Measurements from ENCODE around the gene GATA6. TPM values are rescaled to one million over a fixed set of nuclear protein-coding genes. Genes with fewer than 3 reads are reported as not detected.

The GATA6 gene
- total RNA-seq, 2 donors from 2014 or later: 43.9 to 59.6 TPM

- intact Hi-C loops (cut with DNase I): loop anchor here in 1 of 2 donors (5.0 kb wide), 1 partner anchor 36 kb away; no protein-coding TSS in a partner anchor
- no peak for ATAC-seq
- DNase-seq: no peak
Measured at GRCh38 chr18:22221350-22221749, 52.0 kb downstream of the GATA6 start.

DNA sequence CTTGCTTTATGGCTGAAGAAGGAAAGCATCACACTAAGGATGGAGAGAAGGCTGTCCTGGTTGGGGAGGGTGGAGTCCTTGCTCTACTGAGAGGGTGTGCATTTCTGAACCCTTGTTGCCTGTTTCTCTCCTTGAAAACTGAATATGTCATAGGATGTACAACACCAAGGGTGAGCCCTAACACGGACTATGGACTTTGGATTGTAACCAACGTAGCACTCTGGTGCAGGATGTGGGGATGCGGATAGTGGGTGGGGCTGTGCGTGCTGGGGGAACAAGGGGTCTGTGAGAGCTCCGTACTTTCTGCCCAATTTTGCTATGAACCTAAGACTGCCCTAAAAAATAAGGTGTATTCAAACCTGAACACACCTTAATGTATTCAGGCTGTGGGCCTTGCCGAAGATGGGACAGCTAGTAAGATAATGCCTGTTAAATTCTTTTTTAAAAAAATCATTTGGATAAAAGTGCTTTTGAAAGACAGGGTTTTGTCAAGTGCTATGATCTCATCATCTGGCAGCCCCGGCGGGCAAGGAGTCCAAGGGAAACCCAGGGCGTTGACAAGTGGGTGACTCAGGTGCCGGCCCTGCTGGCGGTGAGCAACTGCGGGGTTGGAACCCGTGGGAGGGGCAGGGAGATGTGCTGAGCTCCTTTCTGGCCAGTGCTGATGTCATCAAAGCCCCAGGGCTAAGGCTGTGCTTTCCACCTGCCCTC lies 54.0 kb downstream of the GATA6 start:
- intact Hi-C loops (cut with DNase I): loop anchor here in 1 of 2 donors (5.0 kb wide), 1 partner anchor 34 kb away; no protein-coding TSS in a partner anchor
- peak; percentile 93 for DNase-seq
- peak; percentile 83 to 99 for ATAC-seq

GRCh38 chr18:22223965-22224322 lies 54.6 kb downstream of the GATA6 start:
- no peak for ATAC-seq
- intact Hi-C loops (cut with DNase I): loop anchor here in 1 of 2 donors (5.0 kb wide), 1 partner anchor 33 kb away; no protein-coding TSS in a partner anchor

GRCh38 chr18:22224339-22224738 lies 55.0 kb downstream of the GATA6 start:
- ATAC-seq: no peak
- intact Hi-C loops (cut with DNase I): loop anchor here in 1 of 2 donors (5.0 kb wide), 1 partner anchor 33 kb away; no protein-coding TSS in a partner anchor
- DNase-seq: no peak

More at GRCh38 chr18:22223965-22224322, 54.6 kb downstream of the GATA6 start:
- DNase-seq: no peak

- ATAC-seq: no peak
- DNase-seq: no peak
- intact Hi-C loops (cut with DNase I): no loop called here
Measured at GRCh38 chr18:22226801-22227200, 57.4 kb downstream of the GATA6 start.

DNA sequence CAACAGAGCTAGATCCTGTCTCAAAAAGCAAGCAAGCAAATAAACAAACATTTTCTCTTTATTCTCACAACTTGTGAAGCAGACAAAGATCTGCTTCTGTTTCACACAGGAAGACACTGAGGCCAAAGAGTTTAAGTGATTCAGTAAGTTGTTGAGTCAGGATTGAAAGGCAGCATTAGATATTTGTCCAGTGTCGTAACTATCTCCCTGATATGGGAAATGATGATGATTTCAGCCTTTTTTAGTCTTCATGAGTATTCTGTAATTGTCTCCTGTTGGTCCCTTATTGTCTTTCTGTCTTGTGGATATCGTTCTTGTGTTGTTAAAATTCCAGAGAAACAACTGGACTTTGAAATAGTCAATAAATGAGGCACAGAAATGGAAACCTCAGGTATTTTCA lies 59.6 kb downstream of the GATA6 start:
- intact Hi-C loops (cut with DNase I): no loop called here
- DNase-seq (no peak), ATAC-seq (peak in 1 of 2 donors; percentile 43)

DNA sequence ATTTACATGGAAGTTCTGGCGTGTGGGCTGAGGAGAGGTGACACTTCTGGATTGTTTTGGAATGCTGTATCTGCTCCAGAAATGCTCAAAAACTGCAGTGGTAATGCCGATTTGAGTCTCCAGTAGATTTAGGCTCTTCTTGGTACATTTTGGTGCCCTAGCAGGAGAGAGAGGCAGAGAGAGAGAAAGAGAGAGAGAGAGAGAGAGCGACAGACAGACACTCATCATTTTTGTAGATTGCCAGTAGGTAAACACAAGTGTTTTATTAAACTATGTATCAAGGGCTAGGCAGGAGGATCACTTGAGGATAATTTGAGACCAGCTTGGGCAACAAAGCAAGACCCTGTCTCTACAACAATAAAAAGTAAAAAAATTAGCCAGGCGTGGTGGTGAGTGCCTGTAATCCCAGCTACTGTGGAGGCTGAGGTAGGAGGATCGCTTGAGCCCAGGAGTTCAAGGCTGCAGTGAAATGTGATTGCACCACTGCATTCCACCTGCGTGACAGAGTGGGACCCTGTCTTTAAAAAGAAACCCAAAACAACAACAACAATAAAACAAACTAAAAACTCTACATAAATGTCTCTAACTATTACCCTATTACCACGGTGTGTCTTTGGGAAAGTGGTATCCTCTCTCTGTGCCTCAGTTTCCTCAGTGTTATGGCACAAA lies 60.2 kb downstream of the GATA6 start:
- intact Hi-C loops (cut with DNase I): no loop called here
- DNase-seq (no peak), ATAC-seq (no peak)

DNA sequence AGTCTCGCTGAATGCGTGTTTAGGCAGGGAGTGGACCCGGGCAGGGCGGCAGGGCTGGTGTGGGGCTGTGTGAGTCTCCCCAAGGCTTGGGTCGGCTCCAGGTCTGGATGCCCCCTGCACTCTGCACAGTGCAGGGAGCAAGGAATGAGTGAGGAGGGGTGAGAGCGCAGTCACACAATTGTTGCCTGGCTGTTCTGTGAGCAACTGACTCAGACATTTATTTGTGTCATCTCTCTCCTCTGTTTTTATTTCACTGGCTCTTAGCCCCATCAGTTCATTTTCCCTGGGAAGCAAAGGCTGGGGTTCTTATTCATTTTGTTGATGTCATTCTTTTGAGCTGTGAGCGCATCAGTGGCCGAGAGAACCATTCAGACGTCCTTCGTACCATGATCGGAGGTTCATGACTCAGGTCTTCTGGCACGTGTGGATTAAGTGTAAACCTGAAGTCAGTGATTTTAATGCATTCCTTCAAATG lies 61.1 kb downstream of the GATA6 start:
- DNase-seq (no peak), ATAC-seq (no peak)
- intact Hi-C loops (cut with DNase I): no loop called here

DNA sequence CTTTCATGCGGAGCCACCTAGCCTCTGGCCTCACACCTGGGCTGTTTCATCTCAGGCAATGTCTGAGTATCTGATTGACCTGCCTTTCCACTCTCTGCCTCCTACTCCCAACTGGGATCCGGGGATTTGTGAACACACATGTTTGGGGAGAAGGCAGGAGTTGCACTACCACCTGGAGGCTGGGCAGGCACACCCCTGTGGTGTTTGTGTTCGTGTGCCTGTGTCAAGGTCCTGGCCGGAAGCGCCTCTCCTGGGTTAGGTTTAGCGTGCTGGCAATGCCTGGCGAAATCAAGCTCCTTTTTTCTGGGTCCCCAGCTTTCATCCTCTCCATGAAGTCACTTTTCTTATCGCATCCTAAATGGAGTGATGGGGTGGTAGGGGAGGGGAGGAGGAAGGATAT lies 63.9 kb downstream of the GATA6 start:
- intact Hi-C loops (cut with DNase I): no loop called here
- no peak for DNase-seq
- no peak for ATAC-seq

- no peak for DNase-seq
- intact Hi-C loops (cut with DNase I): no loop called here
- ATAC-seq: no peak
Measured at GRCh38 chr18:22238036-22238435, 68.6 kb downstream of the GATA6 start.

DNA sequence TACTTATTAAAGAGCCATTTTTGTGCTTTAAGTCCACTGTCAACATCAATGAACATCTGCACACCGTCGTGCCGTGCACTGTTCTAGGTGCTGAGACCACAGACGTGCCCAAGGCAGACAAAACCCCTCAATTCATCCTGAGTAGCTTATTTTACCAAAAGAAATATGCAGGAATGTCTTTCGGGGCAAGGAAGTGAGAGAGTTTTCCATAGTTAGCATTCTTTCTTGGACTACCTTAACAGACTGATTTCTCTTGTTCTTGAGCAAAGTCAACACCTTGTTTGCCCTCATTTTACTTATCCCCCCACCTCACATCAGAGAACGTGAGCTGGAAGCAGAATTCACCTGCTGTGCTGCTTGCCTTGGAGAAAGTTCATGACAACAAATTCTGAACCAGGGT lies 69.3 kb downstream of the GATA6 start:
- intact Hi-C loops (cut with DNase I): no loop called here
- no peak for ATAC-seq

DNA sequence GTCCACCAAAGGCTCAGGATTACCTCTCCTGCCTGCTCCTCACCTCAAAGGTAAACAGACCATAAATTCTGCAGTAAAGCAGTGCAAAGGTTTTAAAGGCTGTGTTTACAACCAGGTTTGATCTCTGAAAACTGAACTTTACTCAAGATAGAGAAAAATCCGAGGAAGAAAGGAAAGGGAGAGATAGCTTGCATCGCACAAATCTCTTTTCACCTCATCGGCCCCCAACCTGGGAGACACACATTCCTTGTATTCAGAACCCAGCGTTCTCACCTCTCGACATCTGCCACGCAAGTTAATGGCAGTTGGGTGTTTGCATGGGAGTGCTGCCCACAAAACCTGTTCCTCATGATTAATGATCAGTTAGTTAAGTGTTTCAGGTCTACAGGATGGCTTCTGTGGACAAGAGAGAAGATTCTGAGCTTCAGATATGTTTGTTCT lies 72.6 kb downstream of the GATA6 start:
- ATAC-seq (no peak), DNase-seq (no peak)
- intact Hi-C loops (cut with DNase I): no loop called here

More for the DNA sequence above, 69.3 kb downstream of the GATA6 start:
- no peak for DNase-seq

GRCh38 chr18:22243513-22243912 lies 74.1 kb downstream of the GATA6 start:
- ATAC-seq (no peak), DNase-seq (no peak)
- intact Hi-C loops (cut with DNase I): no loop called here

- ATAC-seq (no peak), DNase-seq (no peak)
- intact Hi-C loops (cut with DNase I): no loop called here
Measured at GRCh38 chr18:22250026-22250425, 80.6 kb downstream of the GATA6 start.

DNA sequence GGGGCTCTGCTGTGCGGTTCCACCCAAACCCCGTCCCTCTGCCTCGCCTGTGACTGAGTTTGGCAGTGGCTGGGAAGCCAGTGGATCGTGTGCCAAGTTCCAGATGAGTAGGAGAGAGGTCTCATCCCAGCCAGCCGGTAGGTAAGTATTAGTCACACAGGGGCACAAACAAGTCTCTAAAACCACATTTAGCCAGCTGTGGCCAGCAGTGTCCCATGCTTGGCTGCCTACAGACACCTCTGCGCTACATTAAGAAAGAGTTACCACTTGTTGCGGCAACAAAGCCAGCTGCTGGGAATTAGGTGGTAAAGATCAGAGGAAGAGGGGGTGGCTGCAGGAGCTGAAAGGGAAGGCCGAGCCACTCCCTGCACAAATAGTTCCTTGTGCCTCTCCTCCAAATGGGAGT lies 81.2 kb downstream of the GATA6 start:
- ATAC-seq (peak; percentile 29 to 49), DNase-seq (no peak)
- intact Hi-C loops (cut with DNase I): no loop called here

Other genes starting within 250 kb of the GATA6 start
- gene CTAGE1, start 248.3 kb downstream of the GATA6 start, total RNA-seq: not detected

Data from left cardiac atrium (tissue), 4 donors.